HG03280 (cell line): ENCODE results near the gene BMP7.
"Not testable (repeated sequence)": the region's sequence is repeated elsewhere in the genome, so short reads cannot be mapped to it uniquely, and the experiment has no call there.

Experiments
- ATAC-seq: cut with Tn5 transposase; IDR thresholded peaks from one replicate; pipeline ENCODE4 v1.9.1; 2021; ENCODE audit warnings: mild to moderate bottlenecking, moderate library complexity; ENCODE audit not compliant: unreplicated experiment

BMP7 gene

DNA sequence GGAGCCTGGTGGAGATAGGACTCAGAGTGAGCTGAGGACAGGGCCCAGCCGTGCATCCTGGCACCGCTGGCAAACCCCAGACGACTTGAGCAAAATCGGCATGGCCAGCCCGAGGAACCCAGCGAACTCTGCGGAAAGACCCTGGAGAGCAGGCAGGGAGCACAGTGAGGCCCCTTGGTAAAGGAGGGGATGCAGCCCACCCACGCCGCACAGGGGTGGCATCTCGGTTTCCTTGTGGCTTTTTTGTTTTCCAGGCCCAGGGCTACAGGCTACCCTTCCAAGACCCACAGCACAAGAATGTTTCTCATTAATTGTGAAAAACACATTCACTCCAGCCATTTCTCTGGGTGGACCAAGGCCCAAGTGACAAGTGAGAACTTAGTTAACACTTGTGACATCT, 71.4 kb downstream of the BMP7 start:
- ATAC-seq, result no peak

DNA sequence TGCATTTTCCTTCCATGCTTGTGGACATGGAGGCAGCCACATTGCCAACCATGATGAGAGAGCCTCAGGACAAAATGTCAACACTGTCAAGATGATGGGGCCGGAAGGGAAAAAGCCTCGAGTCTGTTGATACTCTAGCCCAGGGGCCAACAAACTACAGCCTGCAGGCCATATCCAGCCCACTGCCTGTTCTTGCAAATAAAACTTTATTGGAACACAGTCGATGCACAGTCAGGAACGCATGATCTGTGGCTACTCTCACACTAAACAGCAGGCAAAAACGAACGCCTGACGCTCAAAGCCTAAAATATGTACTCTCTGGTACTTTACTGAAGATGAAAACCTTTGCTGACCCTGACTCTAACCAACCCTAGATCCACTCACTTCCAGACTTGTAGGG, 72.3 kb downstream of the BMP7 start:
- no peak for ATAC-seq

- ATAC-seq, result no peak
These were observed 73.3 kb downstream of the BMP7 start for GRCh38 chr20:57193094-57193493.

DNA sequence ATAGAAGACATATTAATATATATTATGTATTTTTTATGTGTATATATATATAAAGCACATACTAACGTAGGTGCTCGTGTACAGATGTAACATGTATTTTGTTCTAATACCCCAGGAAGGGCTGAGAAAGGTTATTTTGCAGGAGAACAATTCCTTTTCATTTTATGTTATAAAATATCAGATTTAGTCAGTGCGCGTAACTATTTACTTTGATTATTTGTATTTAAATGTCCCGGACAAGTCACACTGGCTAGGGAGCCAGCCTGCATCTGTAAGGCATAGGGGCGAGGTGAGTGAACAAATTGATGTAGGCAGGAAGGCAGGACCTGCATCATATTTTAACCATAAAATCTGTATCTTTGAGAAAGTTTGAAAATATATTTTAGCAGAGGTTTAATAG, 74.1 kb downstream of the BMP7 start:
- ATAC-seq, result no peak

GRCh38 chr20:57191265-57191638, 75.2 kb downstream of the BMP7 start:
- not testable (repeated sequence) for ATAC-seq

DNA sequence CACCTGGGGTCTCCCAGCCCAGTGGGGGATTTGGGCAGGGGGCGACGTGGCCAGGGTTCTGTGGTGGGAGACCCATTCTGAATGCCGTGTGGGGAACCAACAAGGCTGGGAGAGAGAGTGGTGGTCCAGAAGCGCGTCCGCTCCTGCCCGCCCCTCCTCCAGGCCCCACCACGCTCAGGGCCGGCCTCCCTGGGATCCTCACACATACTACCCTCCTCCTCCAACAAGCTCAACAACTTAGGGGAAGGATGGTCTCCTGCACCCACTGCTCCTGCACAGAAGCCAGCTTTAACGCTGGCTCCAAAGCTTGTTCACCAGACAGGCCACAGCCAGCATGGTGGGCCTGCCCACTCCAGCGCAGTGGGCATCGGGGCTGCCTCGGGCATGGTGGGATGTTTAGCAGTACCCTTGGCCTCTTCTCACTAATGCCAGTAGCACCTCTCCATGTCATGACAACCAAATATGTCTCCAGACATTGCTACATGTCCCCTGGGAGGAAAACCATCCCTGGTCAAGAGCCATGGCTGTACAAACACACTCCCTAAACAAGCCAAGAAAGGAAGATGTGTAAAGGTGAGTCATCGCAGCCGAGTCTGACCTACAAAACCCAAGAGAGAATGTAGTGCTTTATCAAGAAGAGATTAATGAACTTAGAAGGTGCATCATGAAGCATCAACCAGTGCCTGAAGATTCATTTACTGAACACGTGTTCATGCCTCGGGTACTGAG, 75.7 kb downstream of the BMP7 start:
- ATAC-seq, result no peak

- ATAC-seq, result no peak
These were observed 76.7 kb downstream of the BMP7 start for GRCh38 chr20:57189713-57190112.

DNA sequence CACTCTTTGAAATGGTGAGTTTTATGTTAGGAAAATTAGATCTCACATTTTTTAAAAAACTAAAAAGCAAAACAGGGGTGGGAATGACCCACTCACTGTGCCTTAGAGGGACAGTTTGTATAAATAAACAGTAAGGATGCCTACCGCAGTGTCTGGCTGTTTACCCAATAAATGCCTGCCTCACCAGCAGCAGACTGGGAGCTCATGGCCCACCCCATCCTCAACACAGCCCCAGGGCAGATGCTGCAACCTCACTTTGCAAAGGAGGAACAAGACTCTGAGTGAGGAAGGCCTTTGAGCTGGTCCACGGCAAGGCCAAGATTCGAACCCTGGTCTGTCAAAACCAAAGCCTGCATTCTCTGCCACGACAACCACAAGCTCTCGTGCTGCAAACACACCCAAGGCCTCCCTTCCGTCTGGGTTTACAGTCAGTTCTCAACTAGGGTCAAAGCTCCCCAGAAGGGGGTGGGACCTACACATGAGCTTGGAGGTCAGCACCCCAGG, 77.8 kb downstream of the BMP7 start:
- ATAC-seq, result no peak

DNA sequence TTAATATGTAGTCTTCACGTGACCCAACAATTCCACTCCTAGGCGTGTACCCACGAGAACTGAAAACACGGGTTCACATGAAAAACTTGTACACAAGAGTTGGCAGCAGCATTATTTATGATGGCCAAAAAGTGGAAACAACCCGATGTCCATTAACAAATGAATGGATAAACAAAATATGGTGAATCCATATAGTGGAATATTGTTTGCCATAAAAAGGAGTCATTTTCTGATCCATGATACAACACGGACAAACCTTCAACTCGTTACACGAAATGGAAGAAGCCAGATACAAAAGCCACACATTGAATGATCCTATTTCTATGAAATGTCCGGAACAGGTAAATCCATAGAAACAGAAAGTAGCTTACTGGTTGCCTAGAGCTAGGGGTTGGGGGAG, 78.4 kb downstream of the BMP7 start:
- ATAC-seq, result no peak

GRCh38 chr20:57187068-57187634, 79.3 kb downstream of the BMP7 start:
- no peak for ATAC-seq

DNA sequence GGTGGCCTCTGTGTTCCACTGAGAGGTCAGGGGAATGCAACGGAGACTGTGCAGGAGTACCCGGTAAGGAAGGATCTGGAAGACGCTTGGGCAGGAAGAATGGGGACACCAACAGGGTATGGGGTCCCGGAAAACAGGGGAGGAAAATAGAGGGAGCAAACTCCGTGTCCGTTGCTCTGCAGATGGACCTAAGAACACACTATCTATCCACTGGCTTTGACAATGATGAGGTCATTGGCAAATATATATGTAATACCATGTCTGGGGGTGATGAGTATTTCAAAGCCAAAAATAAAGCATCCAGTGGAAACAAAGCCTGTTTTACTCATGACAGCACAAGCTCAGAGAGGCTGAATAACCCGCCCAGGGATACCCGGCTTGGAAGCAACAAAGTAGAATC, 80.2 kb downstream of the BMP7 start:
- no peak for ATAC-seq

DNA sequence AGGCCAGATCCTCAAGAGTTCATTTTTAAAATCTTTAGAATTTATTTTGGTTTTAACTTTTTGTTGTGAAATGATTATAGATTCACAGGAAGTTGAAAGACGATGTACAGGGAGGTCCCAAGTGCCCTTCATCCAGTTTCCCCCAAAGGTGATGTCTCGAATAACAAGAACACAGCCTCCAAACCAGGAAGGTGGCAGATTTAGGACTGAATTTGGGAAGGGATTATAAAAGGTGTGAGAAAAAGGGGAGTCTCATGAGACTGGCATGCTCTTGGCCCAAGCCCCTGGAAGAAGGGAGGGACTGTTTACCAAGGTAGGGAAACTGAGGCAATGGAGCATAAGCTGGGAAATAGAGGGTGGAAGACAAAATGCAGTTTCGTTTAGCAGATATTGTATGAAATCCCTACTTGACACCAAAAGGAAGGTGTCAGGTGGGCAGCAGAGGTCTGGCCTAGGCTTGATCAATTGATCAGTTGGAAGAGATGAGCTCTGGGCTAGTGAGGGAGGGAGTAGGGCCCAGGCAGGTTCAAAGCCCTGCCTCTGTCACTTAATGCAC, 81.2 kb downstream of the BMP7 start:
- ATAC-seq, result no peak

DNA sequence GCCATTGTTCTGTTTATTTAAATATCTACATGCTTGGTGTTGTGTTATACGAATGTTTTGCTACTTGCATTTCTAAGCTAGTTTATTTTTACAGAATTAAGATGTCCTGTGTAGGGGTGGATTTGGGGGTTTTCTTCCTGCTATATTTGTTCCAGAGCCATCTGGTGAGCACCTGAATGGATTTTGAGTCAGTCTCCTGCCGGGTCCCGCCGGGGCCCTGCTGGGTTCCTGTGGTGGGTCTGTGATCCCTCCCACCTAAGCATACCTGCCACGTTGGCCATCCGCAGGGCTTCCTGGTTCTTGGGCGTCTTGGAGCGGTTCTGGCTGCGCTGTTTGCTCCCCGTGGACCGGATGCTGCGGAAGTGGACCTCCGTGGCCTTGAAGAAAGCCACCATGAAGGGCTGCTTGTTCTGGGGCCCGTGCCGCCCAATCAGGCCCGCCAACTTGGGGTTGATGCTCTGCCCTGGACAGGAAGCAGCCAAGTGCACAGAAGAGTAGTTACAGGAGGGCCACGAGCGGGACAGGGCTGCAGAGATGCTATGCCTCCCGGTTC, 82.9 kb downstream of the BMP7 start:
- no peak for ATAC-seq

GRCh38 chr20:57181639-57182038, 84.8 kb downstream of the BMP7 start:
- no peak for ATAC-seq

GRCh38 chr20:57180954-57181353, 85.5 kb downstream of the BMP7 start:
- no peak for ATAC-seq

GRCh38 chr20:57180387-57180786, 86.1 kb downstream of the BMP7 start:
- no peak for ATAC-seq

DNA sequence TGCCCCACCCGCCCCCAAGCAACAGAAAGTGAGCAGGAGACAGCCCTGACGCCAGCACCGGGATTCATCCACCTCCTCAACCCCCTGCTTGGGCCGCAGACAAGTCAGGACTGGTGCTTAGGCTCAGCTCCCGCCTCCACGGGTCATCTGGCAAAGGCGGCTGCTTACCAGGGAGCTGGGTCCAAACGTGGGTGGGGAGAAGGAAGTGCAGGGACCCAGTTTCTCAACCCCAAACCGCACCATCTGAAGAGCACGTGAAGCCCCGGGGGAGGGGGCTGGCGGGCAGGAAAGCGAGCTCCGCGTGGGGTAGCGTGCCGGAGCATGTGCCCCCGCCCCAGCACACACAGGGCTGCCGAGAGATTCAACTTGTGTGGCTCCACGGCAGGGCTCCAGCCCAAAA, 87.2 kb downstream of the BMP7 start:
- no peak for ATAC-seq

GRCh38 chr20:57178582-57179111, 87.8 kb downstream of the BMP7 start:
- ATAC-seq, result no peak

DNA sequence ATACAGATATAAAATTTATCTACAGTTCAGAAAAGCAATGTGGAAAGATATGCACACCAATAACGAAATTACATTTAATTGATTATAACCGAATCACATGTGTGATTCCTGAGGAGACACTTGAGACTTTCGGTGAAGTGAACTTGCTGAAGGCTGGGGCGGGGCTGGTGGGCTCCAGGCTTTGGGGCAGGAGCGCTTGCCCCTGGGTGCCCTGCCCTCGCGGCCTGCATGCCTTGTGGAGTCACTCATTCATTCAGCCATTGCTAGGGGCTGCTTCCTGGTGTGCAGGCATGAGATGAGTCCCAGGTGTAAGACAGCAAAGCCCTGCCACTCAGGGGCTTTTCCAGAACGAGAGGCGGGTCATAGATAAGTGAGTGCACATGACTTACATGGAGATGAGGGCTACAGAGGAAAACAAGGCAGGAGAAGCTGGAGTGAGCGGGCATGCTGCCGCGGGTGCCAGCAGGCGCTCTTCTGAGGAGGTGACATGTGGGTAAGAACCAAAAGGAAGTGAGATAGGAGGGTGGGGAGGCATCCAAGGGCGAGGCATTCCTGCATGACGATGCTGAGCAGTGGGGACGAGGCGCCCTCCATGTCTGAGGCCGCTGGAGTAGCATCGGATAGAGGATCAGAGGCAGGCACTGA, 88.7 kb downstream of the BMP7 start:
- ATAC-seq, result no peak

DNA sequence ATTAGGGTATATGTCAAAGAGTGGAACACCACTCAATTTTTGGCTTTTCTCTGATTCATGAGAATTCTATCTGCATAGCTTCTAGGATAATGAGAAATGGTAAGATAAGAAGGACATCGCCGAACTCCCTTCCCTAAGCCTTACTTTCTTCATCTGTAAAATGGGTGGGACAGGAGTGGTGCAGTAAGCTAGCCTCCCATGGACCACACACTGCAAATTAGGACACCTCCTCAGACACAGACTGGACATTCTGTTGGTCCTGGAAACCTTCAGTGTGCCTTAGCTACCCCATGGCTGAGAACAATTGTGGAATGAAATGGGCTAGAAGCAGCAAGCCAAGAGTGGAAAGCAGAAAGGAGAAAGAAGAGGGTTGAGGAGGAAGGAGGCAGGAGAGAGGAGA, 89.6 kb downstream of the BMP7 start:
- no peak for ATAC-seq

DNA sequence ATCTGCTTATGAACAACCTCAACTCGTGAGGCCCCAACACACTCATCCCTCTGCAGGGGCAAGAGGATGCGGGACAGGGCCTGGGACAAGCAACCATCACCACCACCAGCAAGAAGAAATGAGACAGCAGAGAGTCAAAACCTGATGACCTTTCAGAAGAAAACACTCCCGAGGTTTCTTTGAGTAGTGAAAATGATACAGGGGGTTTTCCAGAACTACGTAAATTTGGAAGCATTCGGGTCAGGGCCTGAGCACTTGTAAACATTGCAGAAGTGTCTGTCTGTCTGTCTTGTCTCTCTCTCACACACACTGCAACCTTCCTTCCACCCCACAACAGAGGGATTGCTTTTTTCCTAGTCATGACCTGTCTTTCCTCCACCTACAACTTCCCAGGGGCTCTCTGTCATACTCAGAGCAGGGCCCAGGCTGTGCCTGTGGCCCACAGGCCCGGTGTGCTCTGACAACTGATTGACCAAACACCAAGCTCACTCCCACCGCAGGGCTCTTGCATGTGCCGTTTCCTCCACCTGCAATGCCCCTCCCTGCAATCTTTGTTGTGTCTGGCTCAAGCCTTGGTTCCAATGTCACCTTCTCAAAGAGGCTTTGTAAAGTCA, 90.9 kb downstream of the BMP7 start:
- ATAC-seq, result no peak
